GM18511 (cell line): ENCODE results near the gene UHRF1.

Experiments used
- ATAC-seq: cut with Tn5 transposase; IDR thresholded peaks from one replicate; pipeline ENCODE4 v1.9.1; 2021; ENCODE audit warnings: mild to moderate bottlenecking, moderate library complexity; ENCODE audit not compliant: unreplicated experiment

The UHRF1 gene

DNA sequence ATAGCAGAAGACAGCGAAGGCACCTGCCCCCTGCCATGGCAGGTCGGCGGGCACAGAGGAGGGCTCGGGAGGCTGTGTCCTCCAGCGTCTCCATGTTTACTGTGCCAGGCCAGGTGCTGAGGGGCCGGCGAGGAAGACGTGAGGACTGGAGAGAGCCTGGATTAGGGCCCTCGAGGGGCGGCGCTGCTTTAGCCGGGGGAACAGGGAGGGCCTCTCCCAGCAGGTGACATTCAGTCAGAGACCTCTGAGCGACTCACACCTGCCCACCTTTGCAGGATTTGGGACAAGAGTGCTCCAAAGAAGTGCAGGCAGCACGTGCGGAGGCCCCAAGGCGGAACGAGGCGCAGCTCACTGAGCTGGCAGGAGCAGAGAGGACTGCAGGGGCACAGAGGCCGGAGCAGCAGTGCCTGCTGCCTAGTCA lies 77.2 kb downstream of the UHRF1 start:
- no peak for ATAC-seq

DNA sequence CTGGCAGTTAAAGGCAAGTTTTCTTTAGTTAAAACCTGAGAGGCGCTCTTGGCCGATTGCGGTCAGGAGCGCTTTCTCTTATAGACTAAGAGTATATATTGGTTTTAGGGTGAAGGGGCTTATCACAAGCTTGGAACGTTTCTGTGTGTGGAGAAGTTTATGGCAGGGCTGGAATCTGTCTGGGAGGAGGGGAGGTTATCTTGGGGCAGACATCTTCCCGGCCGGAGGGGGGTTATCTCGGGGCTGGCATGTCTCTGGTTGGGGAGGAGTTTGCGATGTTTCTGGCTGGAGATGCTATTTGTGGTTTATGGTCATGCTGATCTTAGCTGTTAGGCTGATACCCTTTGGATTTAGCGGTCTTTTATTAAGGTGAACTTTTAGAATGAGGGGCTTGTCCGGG lies 78.0 kb downstream of the UHRF1 start:
- no peak for ATAC-seq

DNA sequence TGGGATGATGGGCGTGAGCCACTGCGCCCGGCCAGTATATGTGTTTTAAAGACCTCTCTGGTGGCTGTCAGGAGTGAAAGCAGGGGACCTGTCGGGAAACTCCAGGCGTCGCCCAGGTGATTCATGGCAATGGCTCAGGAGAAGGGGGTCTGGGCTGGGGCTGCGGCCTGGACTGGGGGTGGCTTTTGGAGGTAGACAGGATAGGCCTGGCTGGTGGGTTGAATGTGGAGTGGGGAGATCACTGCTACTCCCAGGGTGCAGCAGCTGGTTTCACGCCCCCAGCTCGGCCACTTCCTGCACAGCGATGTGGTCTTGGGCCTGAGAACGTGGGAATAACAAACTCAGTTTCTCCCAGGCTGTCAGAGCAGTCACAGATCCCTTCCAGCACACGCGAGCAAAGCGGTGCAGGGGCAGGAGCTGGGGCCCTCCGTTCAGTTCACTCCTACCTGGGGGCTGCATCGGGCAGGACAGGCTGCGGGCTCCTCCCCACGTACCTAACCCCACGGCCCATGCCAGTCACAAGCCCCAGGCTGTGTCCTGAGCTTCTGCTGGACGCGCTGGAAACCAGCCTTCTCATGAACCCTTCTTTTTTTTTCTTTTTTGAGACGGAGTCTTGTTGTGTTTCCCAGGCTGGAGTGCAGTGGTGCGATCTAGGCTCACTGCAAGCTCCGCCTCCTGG lies 78.5 kb downstream of the UHRF1 start:
- no peak for ATAC-seq

- no peak for ATAC-seq
Observed at GRCh38 chr19:4988770-4989251, 79.5 kb downstream of the UHRF1 start.

GRCh38 chr19:4990306-4990705 lies 81.0 kb downstream of the UHRF1 start:
- no peak for ATAC-seq

- no peak for ATAC-seq
Observed at GRCh38 chr19:4991538-4991937, 82.2 kb downstream of the UHRF1 start.

DNA sequence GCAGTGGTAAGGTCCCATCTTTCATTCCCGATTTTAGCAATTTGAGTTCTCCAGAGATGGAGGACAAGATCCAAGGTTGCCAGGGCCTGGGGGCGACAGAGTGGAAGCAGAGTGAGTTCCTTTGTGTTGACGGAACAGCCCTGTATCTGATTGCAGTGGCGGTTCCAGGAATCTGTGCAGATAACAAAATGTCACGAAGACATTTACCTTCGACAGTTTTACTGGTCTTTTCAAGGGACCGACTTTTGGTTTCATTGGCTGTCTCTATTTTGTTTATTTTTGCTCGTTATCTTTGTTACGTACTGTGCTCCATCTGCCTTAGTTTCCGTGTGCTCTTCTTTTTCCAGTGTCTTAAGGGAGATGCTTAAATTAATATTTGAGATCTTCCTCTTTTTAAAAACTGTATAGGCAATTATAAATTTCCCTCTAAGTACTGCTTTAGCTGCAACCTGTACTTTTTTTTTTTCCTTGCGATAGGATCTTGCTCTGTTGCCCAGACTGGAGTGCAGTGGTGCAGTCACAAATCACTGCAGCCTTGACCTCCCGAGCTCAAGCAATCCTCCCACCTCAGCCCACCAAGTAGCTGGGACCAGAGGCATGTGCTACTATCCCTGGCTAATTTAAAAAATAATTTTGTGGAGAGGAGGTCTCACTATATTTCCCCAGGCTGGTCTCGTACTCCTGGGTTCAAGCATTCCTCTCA lies 82.8 kb downstream of the UHRF1 start:
- ATAC-seq = no peak

GRCh38 chr19:4993683-4994082 lies 84.4 kb downstream of the UHRF1 start:
- ATAC-seq = no peak

DNA sequence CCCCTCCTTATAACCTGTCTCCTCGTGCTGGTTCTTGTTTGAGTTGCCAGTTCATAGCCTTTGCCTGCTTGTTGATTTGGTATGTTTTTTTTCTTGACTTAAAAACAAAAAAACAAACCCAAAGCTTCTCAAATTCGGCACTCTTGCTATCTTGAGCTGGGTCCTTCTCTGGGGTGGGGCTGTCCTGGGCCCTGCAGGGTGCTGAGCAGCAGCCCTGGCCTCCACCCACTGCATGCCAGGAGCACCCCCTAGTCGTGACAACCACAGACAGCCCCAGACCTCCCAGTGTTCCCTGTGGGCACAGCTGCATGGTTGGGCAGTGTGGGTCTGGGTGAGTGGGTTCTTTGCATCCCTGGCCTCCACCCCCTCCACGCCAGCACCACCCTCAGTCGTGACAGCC lies 87.4 kb downstream of the UHRF1 start:
- ATAC-seq = no peak

- no peak for ATAC-seq
Observed at GRCh38 chr19:4997297-4997696, 88.0 kb downstream of the UHRF1 start.

- ATAC-seq = no peak
Observed at GRCh38 chr19:5000120-5000611, 90.9 kb downstream of the UHRF1 start.

GRCh38 chr19:5001615-5002014 lies 92.3 kb downstream of the UHRF1 start:
- no peak for ATAC-seq

DNA sequence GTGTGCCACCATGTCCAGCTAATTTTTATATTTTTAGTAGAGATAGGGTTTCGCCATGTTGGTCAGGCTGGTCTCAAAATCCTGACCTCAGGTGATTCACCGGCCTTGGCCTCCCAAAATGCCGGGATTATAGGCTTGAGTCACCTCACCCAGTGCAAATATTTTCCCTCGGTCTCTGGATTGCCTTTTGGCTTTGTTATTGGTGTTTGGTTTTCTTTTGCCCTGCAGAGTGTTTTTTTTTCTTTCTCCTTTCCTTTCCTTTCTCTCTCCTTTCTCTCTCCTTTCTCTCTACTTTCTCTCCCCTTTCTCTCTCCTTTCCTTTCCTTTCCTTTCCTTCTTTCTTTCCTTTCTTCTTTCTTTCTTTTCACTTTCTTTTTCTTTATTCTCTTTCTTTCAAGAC lies 92.8 kb downstream of the UHRF1 start:
- ATAC-seq = no peak

- no peak for ATAC-seq
Observed at GRCh38 chr19:5003781-5004180, 94.5 kb downstream of the UHRF1 start.

- ATAC-seq = no peak
Observed at GRCh38 chr19:5005096-5005495, 95.8 kb downstream of the UHRF1 start.

DNA sequence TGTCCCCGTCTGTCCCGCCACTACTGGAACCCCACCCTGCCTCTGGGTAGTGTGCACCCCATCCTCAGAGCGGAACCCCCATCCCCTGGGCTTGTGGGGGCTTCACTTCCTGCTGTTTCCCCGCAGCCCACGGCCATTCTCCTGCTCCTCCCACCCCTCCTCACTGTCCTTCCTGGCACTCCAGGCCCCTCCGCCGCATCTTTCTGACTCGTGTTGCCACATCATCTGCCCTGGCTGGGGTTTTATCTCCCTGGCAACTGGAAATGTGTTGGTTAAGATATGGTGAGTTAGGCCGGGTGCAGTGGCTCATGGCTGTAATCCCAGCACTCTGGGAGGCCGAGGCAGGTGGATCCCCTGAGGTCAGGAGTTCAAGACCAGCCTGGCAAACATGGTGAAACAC lies 96.9 kb downstream of the UHRF1 start:
- ATAC-seq = no peak

GRCh38 chr19:5006821-5007220 lies 97.5 kb downstream of the UHRF1 start:
- no peak for ATAC-seq
